HG02938 (cell line): ENCODE data around the gene AHNAK2.
"Not testable (repeated sequence)": the region's sequence is repeated elsewhere in the genome, so short reads cannot be mapped to it uniquely, and the experiment has no call there.

Source experiments
- ATAC-seq: cut with Tn5 transposase; IDR thresholded peaks from one replicate; pipeline ENCODE4 v1.9.1; 2021; ENCODE audit warnings: mild to moderate bottlenecking, moderate library complexity; ENCODE audit not compliant: unreplicated experiment

Gene AHNAK2

DNA sequence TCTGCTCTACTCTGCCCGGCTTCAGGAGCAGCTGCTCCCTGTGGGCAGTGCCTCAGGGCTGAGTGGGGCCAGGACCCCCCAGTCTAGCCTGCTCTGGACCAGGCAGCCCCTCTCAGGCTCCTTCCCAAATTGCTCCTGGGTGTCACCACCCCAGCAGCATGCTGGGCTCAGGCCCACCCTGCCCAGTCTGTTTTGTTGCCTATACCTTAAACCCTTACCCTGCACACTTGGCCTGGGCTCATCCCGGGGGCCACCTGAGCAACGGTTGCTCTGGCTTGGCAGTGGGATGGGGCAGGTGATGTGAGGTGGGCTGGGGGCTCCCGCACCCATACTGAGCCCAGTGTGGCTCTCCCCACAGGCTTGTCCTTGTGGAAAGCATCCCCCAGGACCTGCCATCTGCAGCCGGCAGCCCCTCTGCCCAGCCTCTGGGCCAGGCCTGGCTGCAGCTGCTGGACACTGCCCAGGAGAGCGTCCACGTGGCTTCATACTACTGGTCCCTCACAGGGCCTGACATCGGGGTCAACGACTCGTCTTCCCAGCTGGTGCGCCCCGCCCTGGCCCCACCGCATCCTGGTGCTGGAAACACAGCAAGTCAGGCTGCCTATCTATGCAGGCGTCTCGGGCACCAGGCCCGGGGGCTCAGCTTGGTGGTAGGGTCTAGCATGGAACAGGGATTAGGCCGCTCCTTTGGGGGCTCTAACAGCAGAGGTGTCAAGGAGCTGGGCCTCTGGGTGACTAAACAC, 49.6 kb downstream of the AHNAK2 start:
- no peak for ATAC-seq

DNA sequence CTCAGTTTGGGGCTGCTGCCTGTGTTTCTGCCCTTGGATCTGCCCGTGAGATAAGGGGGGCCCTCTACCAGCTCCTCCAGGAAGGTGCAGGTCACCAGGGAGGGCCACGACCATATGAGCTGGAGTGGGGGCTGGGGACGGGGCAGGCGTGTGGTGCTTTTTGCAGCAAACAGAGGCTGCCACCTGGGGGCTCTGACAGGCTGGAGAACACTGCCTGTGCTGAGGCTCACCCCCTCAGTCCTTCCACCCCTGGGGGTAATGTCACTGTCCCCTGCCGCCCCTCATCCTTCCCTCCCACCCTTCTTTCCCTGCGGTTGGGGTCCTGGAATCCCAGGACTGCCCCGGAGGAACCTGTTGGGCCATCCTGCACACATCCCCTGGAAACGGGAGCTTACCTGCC, 50.3 kb downstream of the AHNAK2 start:
- no peak for ATAC-seq

DNA sequence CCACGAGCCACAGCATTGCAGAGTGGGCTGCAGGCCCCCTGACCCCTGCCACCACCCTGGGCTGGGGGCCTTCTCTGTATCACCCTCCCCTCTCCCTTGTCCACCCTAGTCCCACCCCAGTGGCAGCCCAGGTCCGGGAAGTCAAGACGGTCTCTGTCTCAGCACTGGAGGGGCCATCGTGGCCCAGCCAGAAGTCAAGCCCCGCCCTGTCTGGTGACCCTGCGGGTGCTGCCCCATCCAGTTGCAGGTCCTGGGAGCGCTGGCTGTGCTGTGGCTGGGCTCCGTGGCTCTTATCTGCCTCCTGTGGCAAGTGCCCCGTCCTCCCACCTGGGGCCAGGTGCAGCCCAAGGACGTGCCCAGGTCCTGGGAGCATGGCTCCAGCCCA, 50.8 kb downstream of the AHNAK2 start:
- no peak for ATAC-seq

DNA sequence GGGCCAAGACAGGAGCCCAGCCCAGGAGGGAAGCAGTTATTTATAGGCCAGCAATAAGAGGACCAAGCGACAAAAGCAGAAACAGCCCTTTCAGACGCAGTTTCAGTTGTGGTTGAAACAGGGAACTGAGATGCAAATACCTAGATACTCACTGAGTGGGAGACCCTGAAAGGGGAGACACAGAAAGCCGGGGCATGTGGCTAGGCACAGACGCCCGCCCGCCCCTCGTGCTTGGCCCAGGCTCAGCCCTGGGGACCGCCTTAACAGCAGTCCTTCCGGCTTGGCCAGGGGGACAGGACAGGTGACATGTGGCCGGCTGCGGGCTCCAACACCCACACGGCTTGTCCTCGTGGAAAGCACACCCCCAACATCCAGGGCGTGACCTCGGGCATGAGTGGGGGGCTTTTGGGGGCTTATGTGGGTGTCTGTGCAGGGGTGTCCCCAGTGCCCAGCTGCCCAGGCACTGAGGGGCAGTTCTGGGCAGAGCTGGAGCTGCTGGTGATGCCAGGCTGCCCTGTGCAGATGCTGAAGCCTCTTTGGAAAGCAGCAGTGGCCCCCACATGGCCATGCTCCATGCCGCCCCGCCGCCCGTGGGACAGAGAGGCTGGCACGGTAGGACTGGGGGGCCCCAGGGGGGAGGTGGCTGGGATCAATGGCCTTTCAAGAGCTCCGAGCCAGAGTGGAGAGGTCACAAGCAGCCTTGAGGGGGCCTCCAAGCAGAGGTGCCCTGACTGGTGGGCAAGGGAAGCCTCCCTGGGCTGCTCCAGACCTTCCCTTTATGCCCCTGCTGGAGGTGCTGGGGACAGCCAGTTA, 51.3 kb downstream of the AHNAK2 start:
- ATAC-seq, result peak; percentile 85

- no peak for ATAC-seq
These were observed 52.1 kb downstream of the AHNAK2 start for GRCh38 chr14:104925855-104926609.

- no peak for ATAC-seq
These were observed 52.8 kb downstream of the AHNAK2 start for GRCh38 chr14:104925214-104925854.

GRCh38 chr14:104924421-104925213, 53.6 kb downstream of the AHNAK2 start, which contains the start of gene PLD4:
TSS of gene PLD4 (plus strand) at chr14:104924879. CDS start at chr14:104927141, 2,262 bp downstream.
- ATAC-seq, result no peak

GRCh38 chr14:104923640-104924420, 54.3 kb downstream of the AHNAK2 start:
- no peak for ATAC-seq

DNA sequence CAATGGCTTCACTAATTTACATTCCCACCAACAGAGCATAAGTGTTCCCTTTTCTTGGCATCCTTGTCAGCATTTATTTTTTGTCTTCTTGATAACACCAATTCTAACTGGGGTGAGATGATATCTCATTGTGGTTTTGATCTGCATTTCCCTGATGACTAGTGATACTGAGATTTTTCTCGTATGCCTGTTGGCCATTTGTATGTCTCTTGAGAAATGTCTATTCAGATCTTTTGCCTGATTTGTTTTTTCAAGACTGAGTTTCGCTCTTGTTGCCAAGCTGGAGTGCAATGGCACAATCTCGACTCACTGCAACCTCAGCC, 58.2 kb downstream of the AHNAK2 start:
- no peak for ATAC-seq

- not testable (repeated sequence) for ATAC-seq
These were observed 58.8 kb downstream of the AHNAK2 start for GRCh38 chr14:104919152-104919992.

- no peak for ATAC-seq
These were observed 60.2 kb downstream of the AHNAK2 start for GRCh38 chr14:104917993-104918392.

DNA sequence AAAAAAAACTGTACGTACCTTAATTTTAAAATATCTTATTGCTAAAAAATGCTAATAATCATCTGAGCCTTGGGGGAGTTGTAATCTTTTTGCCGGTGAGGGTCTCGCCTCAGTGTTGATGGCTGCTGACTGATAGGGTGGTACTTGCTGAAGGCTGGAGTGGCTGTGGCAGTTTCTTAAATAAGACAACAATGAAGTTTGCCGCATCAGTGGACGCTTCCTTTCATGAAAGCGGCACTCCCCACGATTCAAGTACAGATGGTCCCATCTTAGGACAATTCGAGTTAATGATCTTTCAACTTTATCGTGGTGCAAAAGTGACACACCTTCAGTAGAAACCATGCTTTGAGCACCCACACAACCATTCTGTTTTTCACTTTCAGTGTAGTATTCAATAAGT, 61.1 kb downstream of the AHNAK2 start:
- no peak for ATAC-seq

DNA sequence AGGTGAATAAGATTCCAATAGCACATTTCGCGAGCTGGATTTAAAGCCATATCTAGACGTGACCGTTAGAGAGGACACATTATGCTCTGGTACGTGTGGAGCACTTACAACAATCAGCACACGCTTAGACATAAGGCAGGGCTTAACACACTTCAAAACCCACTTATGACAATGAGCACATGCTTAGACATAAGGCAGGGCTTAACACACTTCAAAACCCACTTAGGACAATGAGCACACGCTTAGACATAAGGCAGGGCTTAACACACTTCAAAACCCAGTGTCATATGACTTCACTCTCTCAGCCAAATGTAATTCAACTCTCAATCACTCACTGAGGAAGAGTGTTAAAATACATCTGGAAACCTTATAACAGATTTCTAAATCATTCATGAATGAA, 64.7 kb downstream of the AHNAK2 start:
- ATAC-seq, result no peak

DNA sequence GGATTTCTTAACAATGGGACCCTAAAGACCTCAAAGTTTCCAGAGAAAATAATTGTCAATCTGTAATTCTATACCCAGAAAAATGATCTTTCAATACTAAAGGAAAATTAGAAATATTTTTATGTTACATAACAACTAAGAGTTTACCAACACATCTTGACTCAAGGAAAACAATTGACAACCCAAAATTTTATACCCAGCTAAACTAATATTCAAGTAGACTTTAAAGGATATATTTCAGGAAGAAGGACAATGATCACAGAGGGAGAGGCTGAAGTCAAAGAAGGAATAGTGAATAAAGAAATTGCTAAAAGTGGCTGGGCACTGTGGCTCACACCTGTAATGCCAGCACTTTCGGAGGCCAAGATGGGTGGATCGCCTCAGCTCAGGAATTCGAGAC, 66.1 kb downstream of the AHNAK2 start:
- no peak for ATAC-seq

- ATAC-seq, result no peak
These were observed 69.9 kb downstream of the AHNAK2 start for GRCh38 chr14:104908303-104908702.

DNA sequence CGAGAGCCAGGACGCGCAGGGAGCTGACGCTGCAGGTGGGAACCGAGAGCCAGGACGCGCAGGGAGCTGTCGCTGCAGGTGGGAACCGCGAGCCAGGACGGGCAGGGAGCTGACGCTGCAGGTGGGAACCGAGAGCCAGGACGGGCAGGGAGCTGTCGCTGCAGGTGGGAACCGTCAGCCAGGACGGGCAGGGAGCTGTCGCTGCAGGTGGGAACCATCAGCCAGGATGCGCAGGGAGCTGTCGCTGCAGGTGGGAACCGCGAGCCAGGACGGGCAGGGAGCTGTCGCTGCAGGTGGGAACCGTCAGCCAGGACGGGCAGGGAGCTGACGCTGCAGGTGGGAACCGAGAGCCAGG, 72.6 kb downstream of the AHNAK2 start:
- ATAC-seq, result not testable (repeated sequence)

- not testable (repeated sequence) for ATAC-seq
These were observed 73.3 kb downstream of the AHNAK2 start for GRCh38 chr14:104904650-104905578.

GRCh38 chr14:104903990-104904389, 74.2 kb downstream of the AHNAK2 start:
- no peak for ATAC-seq
